LNCAP (cell line): ENCODE measurements around the gene SERBP1.

Source experiments
- CTCF ChIP-seq: fragments of 450-650 bp; IDR thresholded peaks from 2 replicates; pipeline ENCODE4 v1.5.1; 2017; ENCODE audit warnings: mild to moderate bottlenecking

SERBP1 gene

GRCh38 chr1:67439277-67440029 is 9.3 kb upstream of the SERBP1 start:
- TF ChIP-seq CTCF: no peak

- no peak for TF ChIP-seq CTCF
Measured at GRCh38 chr1:67437961-67438360, 7.8 kb upstream of the SERBP1 start.

GRCh38 chr1:67436511-67437055 is 6.4 kb upstream of the SERBP1 start:
- no peak for TF ChIP-seq CTCF

GRCh38 chr1:67434491-67434890 is 4.3 kb upstream of the SERBP1 start:
- TF ChIP-seq CTCF: no peak

GRCh38 chr1:67433837-67434236 is 3.6 kb upstream of the SERBP1 start:
- no peak for TF ChIP-seq CTCF

GRCh38 chr1:67432745-67433144 is 2.5 kb upstream of the SERBP1 start:
- no peak for TF ChIP-seq CTCF

- no peak for TF ChIP-seq CTCF
Measured at GRCh38 chr1:67431869-67432578, 1.8 kb upstream of the SERBP1 start.
